Measurements from ENCODE around the gene TMEM187. TPM values are rescaled to one million over a fixed set of nuclear protein-coding genes. Genes with fewer than 3 reads are reported as not detected.

The TMEM187 gene
- total RNA-seq, 4 donors from 2014 or later, result 3.6 to 6.9 (median 6.1) TPM

DNA sequence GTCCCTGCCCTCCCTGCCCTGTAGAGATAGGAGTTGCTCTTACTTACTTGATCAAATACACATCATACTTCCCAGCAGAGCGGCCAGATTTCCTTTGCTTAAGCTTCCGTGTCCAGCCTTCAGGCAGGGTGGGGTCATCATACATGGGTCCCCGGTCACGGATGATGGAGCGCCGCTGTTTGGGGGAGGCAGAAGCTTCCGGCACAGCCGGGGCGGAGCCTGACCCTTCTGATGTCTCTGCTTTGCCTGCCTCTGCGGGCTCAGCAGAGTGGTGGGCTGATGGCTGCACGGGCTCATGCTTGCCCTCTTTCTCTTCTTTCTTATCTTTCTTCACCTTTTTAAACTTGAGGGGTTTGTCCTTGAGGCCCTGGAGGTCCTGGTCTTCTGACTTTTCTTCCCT lies 59.6 kb downstream of the TMEM187 start:
- no peaks in the 10 kb centered on the region for H3K9me3 ChIP-seq
- no peak overlapping the region for H3K27ac ChIP-seq (replicated peaks in 1 of 4)
- intact Hi-C loops (cut with DNase I), result no loop called here
- TF ChIP-seq POLR2A (IDR thresholded peaks at IDR 0.05; ENCODE audit: low read depth) (no peak), POLR2AphosphoS5 (IDR thresholded peaks at IDR 0.05) (no peak), EP300 (IDR thresholded peaks at IDR 0.05) (no peak)
- TF ChIP-seq, protein P1, sequence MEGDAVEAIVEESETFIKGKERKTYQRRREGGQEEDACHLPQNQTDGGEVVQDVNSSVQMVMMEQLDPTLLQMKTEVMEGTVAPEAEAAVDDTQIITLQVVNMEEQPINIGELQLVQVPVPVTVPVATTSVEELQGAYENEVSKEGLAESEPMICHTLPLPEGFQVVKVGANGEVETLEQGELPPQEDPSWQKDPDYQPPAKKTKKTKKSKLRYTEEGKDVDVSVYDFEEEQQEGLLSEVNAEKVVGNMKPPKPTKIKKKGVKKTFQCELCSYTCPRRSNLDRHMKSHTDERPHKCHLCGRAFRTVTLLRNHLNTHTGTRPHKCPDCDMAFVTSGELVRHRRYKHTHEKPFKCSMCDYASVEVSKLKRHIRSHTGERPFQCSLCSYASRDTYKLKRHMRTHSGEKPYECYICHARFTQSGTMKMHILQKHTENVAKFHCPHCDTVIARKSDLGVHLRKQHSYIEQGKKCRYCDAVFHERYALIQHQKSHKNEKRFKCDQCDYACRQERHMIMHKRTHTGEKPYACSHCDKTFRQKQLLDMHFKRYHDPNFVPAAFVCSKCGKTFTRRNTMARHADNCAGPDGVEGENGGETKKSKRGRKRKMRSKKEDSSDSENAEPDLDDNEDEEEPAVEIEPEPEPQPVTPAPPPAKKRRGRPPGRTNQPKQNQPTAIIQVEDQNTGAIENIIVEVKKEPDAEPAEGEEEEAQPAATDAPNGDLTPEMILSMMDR (IDR thresholded peaks at IDR 0.05), result no peak
- peaks cover 8 to 44% (median 33%) of the 10 kb centered on the region in 4 donors for H3K4me1 ChIP-seq
- no peaks in the 10 kb centered on the region for H3K27me3 ChIP-seq
- no peak overlapping the region for H3K4me3 ChIP-seq
- peaks cover 14 to 47% (median 40%) of the 10 kb centered on the region in 4 donors for H3K36me3 ChIP-seq
- WGBS, result 84% methylated on average over 11 of the region's 11 CpGs
- DNase-seq (ENCODE audit: extremely low spot score), result no peak

DNA sequence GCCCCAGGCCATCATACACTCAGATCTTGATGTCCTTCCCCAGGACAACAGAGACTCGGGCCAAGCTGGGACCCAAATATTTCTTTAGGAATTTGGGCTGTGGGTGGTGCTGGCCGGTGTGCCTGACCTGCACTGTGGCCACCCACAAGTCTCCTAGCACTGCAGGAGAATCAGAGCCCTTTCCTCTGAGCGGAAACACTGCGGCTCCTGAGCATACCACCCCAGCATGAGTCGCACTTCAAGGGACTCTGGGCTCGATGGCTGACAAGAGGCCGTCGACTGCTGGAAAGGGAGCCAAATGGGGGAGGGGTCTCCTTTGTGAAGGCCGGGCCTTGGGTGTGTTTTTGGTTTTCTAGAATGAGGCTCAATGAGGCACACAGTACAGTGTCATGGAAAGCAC lies 60.1 kb downstream of the TMEM187 start:
- Histone ChIP-seq H3K27ac (replicated peaks in 1 of 4) (no peak overlapping the region), H3K36me3 (peaks cover 14 to 42% (median 38%) of the 10 kb centered on the region in 4 donors), H3K4me3 (no peak overlapping the region), H3K9me3 (no peaks in the 10 kb centered on the region), H3K4me1 (peaks cover 8 to 44% (median 33%) of the 10 kb centered on the region in 4 donors), H3K27me3 (no peaks in the 10 kb centered on the region)
- no peak for TF ChIP-seq POLR2AphosphoS5 (IDR thresholded peaks at IDR 0.05)
- no peak for TF ChIP-seq POLR2A (IDR thresholded peaks at IDR 0.05; ENCODE audit: low read depth)
- TF ChIP-seq EP300 (IDR thresholded peaks at IDR 0.05), result no peak
- TF ChIP-seq, protein P1 (IDR thresholded peaks at IDR 0.05), result no peak
- WGBS, result 72% methylated on average over 9 of the region's 9 CpGs
- no peak for DNase-seq (ENCODE audit: extremely low spot score)
- intact Hi-C loops (cut with DNase I), result no loop called here

Small RNA genes within 50 kb of the gene (small RNA-seq; reads per million reads assigned to genes)
- gene MIR3202-1, result 0 to 0.08 (median 0) reads per million in 3 donors

Other genes starting within 250 kb of the TMEM187 start
- 100 to 1,000 TPM in 2 of 4 donors, 10 to 100 TPM in 2; 76.4 to 129 (median 101) TPM for gene BCAP31, start 248.4 kb upstream of the TMEM187 start, total RNA-seq
- 10 to 100 TPM; 18.4 to 36.2 (median 25.1) TPM for gene ABCD1, start 247.9 kb upstream of the TMEM187 start, total RNA-seq
- 10 to 100 TPM in 3 of 4 donors, 1 to 10 TPM in 1; 6.1 to 21.9 (median 17.6) TPM for gene PLXNB3, start 208.5 kb upstream of the TMEM187 start, total RNA-seq
- 1 to 10 TPM in 2 of 4 donors, under 1 TPM in 2; 0.52 to 2.2 (median 1.1) TPM for gene SRPK3, start 191.7 kb upstream of the TMEM187 start, total RNA-seq
- gene IDH3G, start 178.4 kb upstream of the TMEM187 start, total RNA-seq, result 10 to 100 TPM; 52.3 to 76.3 (median 70.3) TPM
- 100 to 1,000 TPM; 100 to 115 (median 109) TPM for gene SSR4, start 178.1 kb upstream of the TMEM187 start, total RNA-seq
- gene PDZD4, start 142.2 kb upstream of the TMEM187 start, total RNA-seq, result 10 to 100 TPM; 20.0 to 48.4 (median 36.9) TPM
- 10 to 100 TPM; 22.4 to 47.9 (median 30.0) TPM for gene L1CAM, start 86.6 kb upstream of the TMEM187 start, total RNA-seq
- 1 to 10 TPM; 1.2 to 7.6 (median 4.5) TPM for gene AVPR2, start 68.1 kb upstream of the TMEM187 start, total RNA-seq
- 10 to 100 TPM; 15.9 to 22.4 (median 17.7) TPM for gene ARHGAP4, start 46.5 kb upstream of the TMEM187 start, total RNA-seq
- gene NAA10, start 37.7 kb upstream of the TMEM187 start, total RNA-seq, result 100 to 1,000 TPM in 2 of 4 donors, 10 to 100 TPM in 2; 89.3 to 106 (median 95.4) TPM
- gene RENBP, start 28.1 kb upstream of the TMEM187 start, total RNA-seq, result 10 to 100 TPM in 1 of 4 donors, 1 to 10 TPM in 3; 8.0 to 12.6 (median 9.1) TPM
- 100 to 1,000 TPM in 1 of 4 donors, 10 to 100 TPM in 3; 50.7 to 102 (median 60.8) TPM for gene HCFC1, start 936 bp upstream of the TMEM187 start, total RNA-seq
- gene IRAK1, start 47.1 kb downstream of the TMEM187 start, total RNA-seq, result 10 to 100 TPM; 50.5 to 74.9 (median 67.6) TPM
- gene MECP2, start 125.0 kb downstream of the TMEM187 start, total RNA-seq, result 10 to 100 TPM; 57.7 to 79.4 (median 64.8) TPM
- not detected for gene OPN1LW, start 171.5 kb downstream of the TMEM187 start, total RNA-seq
- gene OPN1MW, start 209.8 kb downstream of the TMEM187 start, total RNA-seq, result not detected
- gene OPN1MW2, start 247.0 kb downstream of the TMEM187 start, total RNA-seq, result not detected